Subcutaneous abdominal adipose tissue (tissue), 5 donors: ENCODE data around the gene SGSH.
"Not testable (repeated sequence)": the region's sequence is repeated elsewhere in the genome, so short reads cannot be mapped to it uniquely, and the experiment has no call there.

Experiments
- H3K27ac ChIP-seq: one replicate; pipeline ENCODE4 v1.7.0; 2013; ENCODE audit warnings: low read depth, mild to moderate bottlenecking, inconsistent platforms, low read length, moderate library complexity
- H3K27me3 ChIP-seq, 5 donors: one replicate each; pipeline ENCODE4 v1.7.0; 2013; ENCODE audit warnings: low read length in 5 of 5, inconsistent platforms in 1 of 5; ENCODE audit not compliant: control insufficient read depth in 5 of 5, insufficient read depth in 4 of 5
- H3K36me3 ChIP-seq, 5 donors: one replicate each; pipeline ENCODE4 v1.7.0; 2013; ENCODE audit warnings: low read length in 5 of 5; ENCODE audit not compliant: control insufficient read depth in 5 of 5, insufficient read depth in 5 of 5
- H3K4me1 ChIP-seq, 5 donors: one replicate each; pipeline ENCODE4 v1.7.0; 2013; ENCODE audit warnings: low read length in 5 of 5, mild to moderate bottlenecking in 3 of 5, moderate library complexity in 1 of 5; ENCODE audit not compliant: control insufficient read depth in 5 of 5, insufficient read depth in 5 of 5
- H3K4me3 ChIP-seq, 5 donors: one replicate each; pipeline ENCODE4 v1.7.0; 2013; ENCODE audit warnings: low read length in 5 of 5, low read depth in 1 of 5
- H3K9ac ChIP-seq, 5 donors: one replicate each; pipeline ENCODE4 v1.7.0; 2013; ENCODE audit warnings: low read length in 5 of 5, mild to moderate bottlenecking in 4 of 5, moderate library complexity in 3 of 5
- H3K9me3 ChIP-seq, 5 donors: one replicate each; pipeline ENCODE4 v1.7.0; 2013; ENCODE audit warnings: low read length in 5 of 5; ENCODE audit not compliant: control insufficient read depth in 5 of 5
- donor health status: healthy.
- donor health status: healthy.
- donor health status: healthy.
- donor health status: healthy.
- donor health status: healthy.

SGSH gene

DNA sequence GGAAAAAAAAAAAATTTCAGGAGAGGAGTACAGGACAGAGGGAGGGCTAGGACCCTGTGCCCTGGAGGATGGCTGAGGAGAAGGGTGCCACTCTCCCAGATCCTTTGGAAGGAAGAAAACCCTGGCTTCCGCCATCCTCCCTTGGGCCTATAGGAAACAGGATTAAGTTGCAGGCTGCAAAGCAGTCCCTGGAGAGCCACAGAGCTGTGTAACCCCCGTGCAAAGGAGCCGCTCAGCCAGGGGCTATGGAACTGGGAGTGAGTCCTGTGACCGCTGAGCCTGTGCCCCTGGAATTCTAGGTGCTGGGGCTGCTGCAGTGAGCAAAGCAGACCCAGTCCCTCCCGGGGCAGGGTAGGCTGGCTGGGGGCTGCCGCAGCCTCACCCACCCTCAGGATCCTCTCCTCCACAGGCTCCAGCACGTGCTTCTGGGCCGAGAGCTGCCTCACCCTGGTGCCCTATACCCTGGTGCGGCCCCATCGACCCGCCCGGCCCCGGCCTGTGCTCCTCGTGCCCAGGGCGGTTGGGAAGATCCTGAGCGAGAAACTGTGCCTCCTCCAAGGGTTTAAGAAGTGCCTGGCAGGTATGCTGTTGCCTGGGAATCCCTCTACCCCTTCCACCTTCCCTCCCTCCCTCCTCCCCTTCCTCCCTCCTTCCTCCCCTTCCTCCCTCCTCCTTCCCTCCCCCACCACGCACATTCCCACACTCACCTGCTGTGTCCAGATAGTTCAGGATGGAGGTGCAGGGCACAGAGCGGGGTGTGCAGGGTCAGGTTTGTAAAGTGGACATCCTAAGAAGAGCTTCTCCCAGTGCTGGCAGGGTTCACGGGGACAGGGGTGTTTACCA, 15.3 kb downstream of the SGSH start:
- Histone ChIP-seq H3K4me1 (no peaks in the 10 kb centered on the region), H3K27ac (no peak overlapping the region), H3K9ac (peak overlapping the region in 1 of 5 donors; percentile 7), H3K27me3 (no peaks in the 10 kb centered on the region), H3K4me3 (no peak overlapping the region), H3K9me3 (no peaks in the 10 kb centered on the region), H3K36me3 (peaks cover 0 to 22% (median 7%) of the 10 kb centered on the region in 5 donors)

DNA sequence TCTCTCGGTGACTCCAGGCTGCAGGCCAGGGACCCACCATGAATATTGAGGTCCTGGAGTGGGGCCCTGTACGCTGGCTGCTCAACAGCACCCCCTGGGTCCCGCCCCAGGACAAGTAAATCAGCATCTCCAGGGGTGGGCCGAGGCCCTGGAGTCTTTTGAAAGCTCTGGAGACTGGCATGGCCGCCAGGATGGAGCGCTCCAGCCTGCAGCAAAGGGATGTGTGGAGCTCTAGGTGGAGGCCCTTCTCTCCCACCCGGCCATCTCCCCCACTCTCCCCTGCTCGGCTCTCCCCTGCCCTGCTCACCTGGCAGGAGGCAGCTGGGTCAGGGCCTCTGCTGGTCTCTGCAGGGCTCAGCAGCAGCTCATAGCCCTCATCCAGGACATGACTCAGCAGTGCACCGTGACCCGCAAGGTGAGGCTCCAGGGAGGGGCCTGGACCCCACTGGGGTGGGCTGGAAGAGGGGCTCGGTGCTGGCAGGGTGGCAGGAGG, 16.6 kb downstream of the SGSH start:
- Histone ChIP-seq H3K4me1 (no peaks in the 10 kb centered on the region), H3K9ac (no peak overlapping the region), H3K4me3 (no peak overlapping the region), H3K27ac (no peak overlapping the region), H3K27me3 (no peaks in the 10 kb centered on the region), H3K36me3 (peaks cover 0 to 9% (median 0%) of the 10 kb centered on the region in 5 donors), H3K9me3 (no peaks in the 10 kb centered on the region)

DNA sequence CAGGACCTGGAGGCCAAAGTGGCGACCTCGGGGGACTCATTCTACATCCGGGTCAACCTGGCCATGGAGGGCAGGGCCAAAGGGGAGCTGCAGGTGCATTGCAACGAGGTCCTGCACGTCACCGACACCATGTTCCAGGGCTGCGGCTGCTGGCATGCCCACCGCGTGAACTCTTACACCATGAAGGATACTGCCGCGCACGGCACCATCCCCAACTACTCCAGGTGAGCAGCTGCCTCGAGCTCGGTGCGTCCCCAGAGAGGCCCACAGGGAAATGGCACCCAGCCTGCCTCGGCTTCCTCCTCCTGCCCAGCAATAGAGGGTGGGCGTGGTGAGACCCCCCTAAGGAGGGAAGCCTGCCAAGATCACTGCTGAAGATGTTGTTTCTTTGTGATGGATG, 17.9 kb downstream of the SGSH start:
- no peaks in the 10 kb centered on the region for H3K9me3 ChIP-seq
- H3K9ac ChIP-seq = no peak overlapping the region
- no peaks in the 10 kb centered on the region for H3K4me1 ChIP-seq
- no peaks in the 10 kb centered on the region for H3K27me3 ChIP-seq
- H3K4me3 ChIP-seq = no peak overlapping the region
- peaks cover 0 to 3% (median 0%) of the 10 kb centered on the region in 5 donors for H3K36me3 ChIP-seq
- no peak overlapping the region for H3K27ac ChIP-seq

DNA sequence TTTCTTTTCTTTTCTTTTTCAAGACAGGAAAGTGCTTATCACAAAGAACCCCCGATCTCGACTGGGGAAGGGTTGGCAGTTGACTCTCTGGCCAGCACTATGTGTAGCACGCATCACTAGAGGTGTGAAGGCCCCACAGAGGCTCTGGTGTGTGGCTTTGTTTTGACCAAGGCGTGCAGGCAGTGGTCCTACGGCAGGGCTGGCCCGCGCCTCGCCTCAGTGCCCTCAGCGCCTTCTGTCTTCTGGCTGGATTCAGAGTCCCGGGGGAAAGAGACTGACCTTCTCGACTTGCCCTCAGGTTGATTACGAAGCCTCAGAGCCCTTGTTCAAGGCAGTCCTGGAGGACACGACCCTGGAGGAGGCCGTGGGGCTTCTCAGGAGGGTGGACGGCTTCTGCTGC, 18.7 kb downstream of the SGSH start:
- Histone ChIP-seq H3K27ac (no peak overlapping the region), H3K36me3 (peaks cover 0 to 3% (median 0%) of the 10 kb centered on the region in 5 donors), H3K27me3 (no peaks in the 10 kb centered on the region), H3K4me3 (no peak overlapping the region), H3K9ac (no peak overlapping the region), H3K4me1 (peaks cover 0 to 3% (median 0%) of the 10 kb centered on the region in 5 donors), H3K9me3 (no peaks in the 10 kb centered on the region)

DNA sequence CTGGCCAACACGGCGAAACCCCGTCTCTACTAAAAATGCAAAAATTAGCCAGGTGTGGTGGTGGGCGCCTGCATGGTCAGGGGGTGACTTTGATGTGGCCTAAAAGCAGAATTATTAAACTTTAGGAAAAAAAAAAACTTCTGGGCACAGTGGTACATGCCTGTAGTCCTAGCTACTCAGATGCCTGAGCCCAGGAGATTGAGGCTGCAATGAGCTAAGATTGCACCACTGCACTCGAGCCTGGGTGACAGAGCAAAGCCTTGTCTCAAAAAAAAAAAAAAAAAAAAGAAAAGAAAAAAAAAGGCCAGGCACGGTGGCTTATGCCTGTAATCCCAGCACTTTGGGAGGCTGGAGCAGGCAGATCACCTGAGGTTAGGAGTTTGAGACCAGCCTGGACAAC, 20.8 kb downstream of the SGSH start:
- H3K4me3 ChIP-seq, H3K9ac ChIP-seq, H3K9me3 ChIP-seq, H3K27me3 ChIP-seq, H3K4me1 ChIP-seq, H3K36me3 ChIP-seq, H3K27ac ChIP-seq: not testable (repeated sequence)

DNA sequence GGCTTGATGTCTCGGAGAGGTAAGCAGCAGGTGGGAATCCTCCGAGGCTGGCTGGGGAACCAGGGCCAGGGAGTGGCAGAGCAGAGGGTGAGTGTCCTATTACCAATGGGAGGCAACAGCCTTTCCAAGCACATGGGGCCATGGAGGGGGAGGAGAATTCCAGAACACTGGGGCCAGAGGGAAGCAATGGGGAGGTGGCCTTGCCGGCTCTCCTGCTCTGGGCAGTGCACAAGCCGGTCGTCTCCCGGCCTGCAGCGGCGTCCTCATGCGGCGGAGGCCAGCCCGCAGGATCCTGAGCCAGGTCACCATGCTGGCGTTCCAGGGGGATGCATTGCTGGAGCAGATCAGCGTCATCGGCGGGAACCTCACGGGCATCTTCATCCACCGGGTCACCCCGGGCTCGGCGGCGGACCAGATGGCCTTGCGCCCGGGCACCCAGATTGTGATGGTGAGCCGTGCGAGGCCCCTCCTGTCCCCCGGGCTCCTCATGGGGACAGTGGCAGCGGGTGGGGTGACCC, 21.9 kb downstream of the SGSH start:
- no peak overlapping the region for H3K4me3 ChIP-seq
- no peaks in the 10 kb centered on the region for H3K27me3 ChIP-seq
- no peak overlapping the region for H3K9ac ChIP-seq
- peaks cover 0 to 6% (median 0%) of the 10 kb centered on the region in 5 donors for H3K4me1 ChIP-seq
- no peaks in the 10 kb centered on the region for H3K9me3 ChIP-seq
- peaks cover 0 to 3% (median 0%) of the 10 kb centered on the region in 5 donors for H3K36me3 ChIP-seq
- no peak overlapping the region for H3K27ac ChIP-seq

DNA sequence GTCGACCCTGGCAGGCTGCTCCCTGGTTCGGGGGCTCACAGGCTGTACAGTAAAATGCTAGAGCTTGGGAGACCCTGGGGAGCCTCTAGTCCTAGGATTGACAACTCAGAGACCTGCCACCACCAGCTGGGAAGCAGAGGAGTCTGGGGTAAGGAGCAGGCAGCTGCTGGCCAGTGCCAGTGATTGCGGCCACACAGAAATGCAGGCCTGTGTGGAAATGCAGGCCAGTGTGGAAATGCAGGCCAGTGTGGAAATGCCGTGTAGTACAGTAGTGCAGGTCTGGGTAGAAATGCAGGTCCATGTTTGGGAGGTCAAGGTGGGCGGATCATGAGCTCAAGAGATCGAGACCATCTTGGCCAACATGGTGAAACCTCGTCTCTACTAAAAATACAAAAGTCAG, 23.5 kb downstream of the SGSH start:
- no peak overlapping the region for H3K9ac ChIP-seq
- H3K27me3 ChIP-seq = peaks cover 0 to 6% (median under 1%) of the 10 kb centered on the region in 5 donors
- H3K36me3 ChIP-seq = no peaks in the 10 kb centered on the region
- H3K4me1 ChIP-seq = peaks cover 0 to 14% (median 9%) of the 10 kb centered on the region in 5 donors
- no peak overlapping the region for H3K4me3 ChIP-seq
- no peak overlapping the region for H3K27ac ChIP-seq
- no peaks in the 10 kb centered on the region for H3K9me3 ChIP-seq

DNA sequence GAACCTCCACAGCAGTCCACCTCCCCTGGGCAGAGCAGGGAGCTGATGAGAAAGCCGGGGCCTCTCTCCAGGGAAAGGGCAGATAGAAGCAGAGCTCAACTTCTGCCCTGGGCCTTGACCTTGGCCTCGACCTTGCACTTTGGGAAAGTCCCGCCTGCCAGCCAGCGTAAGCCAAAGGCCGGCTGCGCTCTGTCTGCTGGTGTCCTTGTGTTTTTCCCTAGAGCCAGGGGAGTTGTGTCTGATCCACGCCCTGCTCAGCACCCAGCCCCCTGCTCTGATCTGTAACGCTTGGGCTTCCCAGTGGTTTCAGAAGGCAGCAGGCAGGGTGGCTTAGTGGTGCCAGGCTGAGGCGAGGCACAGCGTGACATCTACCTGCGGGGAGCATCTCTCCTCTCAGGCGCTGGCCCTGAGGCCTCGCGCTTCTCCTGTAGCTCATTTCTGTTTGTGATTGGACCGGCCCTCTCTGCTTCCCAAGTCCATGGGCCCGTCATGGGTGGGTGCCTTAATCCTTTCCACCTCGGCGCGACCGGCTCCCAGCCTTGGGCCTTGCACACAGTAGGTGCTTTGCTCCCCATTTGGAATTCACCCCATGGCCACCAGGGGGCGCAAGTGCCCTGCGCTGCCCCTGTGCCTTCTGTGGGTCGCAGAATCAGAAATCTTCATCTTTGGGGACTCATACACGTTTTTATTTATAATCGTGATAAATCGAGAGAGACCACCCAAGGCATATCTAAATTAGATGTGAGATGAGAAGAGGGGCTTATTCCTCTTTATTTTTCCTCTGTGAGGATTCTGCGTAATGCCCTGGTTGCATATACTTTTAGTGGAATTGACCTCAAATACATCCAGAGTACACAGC, 24.2 kb downstream of the SGSH start:
- H3K4me3 ChIP-seq = no peak overlapping the region
- H3K27ac ChIP-seq = no peak overlapping the region
- H3K27me3 ChIP-seq = peaks cover 3 to 12% (median 5%) of the 10 kb centered on the region in 5 donors
- H3K4me1 ChIP-seq = peaks cover 1 to 20% (median 15%) of the 10 kb centered on the region in 5 donors
- no peaks in the 10 kb centered on the region for H3K36me3 ChIP-seq
- H3K9me3 ChIP-seq = no peaks in the 10 kb centered on the region
- no peak overlapping the region for H3K9ac ChIP-seq

DNA sequence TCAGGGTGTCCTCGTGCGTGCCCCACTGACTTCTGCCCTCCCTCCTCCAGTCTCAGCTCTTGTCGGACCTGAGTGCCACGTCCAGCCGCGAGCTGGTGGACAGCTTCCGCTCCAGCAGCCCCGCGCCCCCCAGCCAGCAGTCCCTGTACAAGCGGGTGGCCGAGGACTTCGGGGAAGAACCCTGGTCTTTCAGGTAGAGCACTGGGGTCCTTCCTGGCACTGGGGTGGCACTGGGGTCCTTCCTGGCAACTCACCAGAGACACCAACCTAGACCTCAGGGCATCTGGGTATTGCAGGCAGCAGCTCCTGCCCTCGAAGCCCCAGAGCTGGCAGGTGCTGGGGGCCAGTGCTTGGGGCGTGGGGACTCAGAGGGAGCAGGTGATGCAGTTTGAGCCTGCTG, 25.0 kb downstream of the SGSH start:
- Histone ChIP-seq H3K36me3 (no peaks in the 10 kb centered on the region), H3K9me3 (no peaks in the 10 kb centered on the region), H3K27me3 (peaks cover 3 to 16% (median 5%) of the 10 kb centered on the region in 5 donors), H3K4me1 (peaks cover 1 to 20% (median 15%) of the 10 kb centered on the region in 5 donors), H3K9ac (no peak overlapping the region), H3K4me3 (no peak overlapping the region), H3K27ac (no peak overlapping the region)
